Stomach (tissue), 4 donors: ENCODE results near the gene DST.

Source experiments
- EP300 ChIP-seq: sonication (generic); formaldehyde crosslinking; IDR thresholded peaks from one replicate; pipeline ENCODE4 v1.6.1; 2017; ENCODE audit warnings: antibody characterized with exemption
- POLR2A ChIP-seq, 4 donors: fragments of 450-650 bp; IDR thresholded peaks; one replicate each; pipeline ENCODE4 v1.6.1; 2016; ENCODE audit warnings: antibody characterized with exemption in 4 of 4, control low read depth in 2 of 4, mild to moderate bottlenecking in 1 of 4, moderate library complexity in 1 of 4
- POLR2AphosphoS5 ChIP-seq, 3 donors: sonication (generic); formaldehyde crosslinking; IDR thresholded peaks; one replicate each; pipeline ENCODE4 v1.6.1; 2016; ENCODE audit warnings: antibody characterized with exemption in 3 of 3
- TF ChIP-seq, protein P1 (sequence below), 7 experiments: fragments of 450-650 bp in 4 of 7; fragments of 200-600 bp in 3 of 7; sonication (generic) in 3 of 7; IDR thresholded peaks; one replicate each; pipeline ENCODE4 v1.5.1; 2016 to 2019; ENCODE audit warnings: antibody characterized with exemption in 7 of 7, control low read depth in 2 of 7, mild to moderate bottlenecking in 1 of 7

DNA sequence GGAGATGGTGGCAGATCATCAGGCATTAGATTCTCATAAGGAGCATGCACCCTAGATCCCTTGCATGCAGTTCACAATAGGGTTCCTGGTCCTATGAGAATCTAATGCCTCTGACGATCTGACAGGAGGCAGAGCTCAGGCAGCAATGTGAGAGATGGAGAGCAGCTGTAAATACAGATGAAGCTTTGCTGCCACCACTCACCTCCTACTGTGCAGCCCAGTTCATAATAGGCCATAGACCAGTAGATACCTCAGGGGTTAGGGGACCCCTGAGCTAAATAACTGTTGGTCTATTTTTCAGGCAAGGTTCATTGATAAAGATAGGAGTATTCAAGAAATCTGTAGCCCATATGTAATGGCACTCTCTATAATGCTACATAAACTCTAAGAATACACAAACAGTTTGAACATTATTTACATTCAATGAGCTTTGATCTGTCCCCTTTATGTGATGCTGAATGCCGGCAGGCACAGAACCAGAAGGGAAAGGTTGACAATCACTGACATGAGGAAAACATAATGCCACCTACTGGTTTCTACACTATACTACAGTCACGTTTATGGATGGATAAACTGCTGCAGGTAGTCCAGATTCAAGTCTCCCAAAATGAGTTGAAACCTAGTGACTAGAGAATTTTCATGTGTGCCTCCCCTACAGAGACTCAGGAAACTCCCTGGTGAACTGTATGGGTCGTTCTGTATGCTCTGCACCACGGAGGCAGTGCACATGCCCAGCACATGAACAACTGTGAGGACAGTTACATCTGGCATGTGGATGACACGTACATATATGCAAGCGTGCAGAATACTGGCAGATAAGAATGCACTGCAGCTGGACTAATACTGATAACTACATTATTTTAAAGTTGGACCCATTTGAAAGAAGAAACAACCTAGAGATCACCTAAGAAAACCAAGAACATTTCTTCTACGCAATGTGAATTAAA lies 72.0 kb downstream of the DST start:
- TF ChIP-seq POLR2AphosphoS5 (IDR thresholded peaks at IDR 0.05) (no peak), POLR2A (IDR thresholded peaks at IDR 0.05) (no peak), EP300 (no peak)
- TF ChIP-seq, protein P1, sequence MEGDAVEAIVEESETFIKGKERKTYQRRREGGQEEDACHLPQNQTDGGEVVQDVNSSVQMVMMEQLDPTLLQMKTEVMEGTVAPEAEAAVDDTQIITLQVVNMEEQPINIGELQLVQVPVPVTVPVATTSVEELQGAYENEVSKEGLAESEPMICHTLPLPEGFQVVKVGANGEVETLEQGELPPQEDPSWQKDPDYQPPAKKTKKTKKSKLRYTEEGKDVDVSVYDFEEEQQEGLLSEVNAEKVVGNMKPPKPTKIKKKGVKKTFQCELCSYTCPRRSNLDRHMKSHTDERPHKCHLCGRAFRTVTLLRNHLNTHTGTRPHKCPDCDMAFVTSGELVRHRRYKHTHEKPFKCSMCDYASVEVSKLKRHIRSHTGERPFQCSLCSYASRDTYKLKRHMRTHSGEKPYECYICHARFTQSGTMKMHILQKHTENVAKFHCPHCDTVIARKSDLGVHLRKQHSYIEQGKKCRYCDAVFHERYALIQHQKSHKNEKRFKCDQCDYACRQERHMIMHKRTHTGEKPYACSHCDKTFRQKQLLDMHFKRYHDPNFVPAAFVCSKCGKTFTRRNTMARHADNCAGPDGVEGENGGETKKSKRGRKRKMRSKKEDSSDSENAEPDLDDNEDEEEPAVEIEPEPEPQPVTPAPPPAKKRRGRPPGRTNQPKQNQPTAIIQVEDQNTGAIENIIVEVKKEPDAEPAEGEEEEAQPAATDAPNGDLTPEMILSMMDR (IDR thresholded peaks at IDR 0.05), result peak in 5 of 7 experiments; percentile 32 to 56 (median 47)
